ENCODE measurements around the gene CATSPERB.
"Not testable (repeated sequence)": the region's sequence is repeated elsewhere in the genome, so short reads cannot be mapped to it uniquely, and the experiment has no call there.

The CATSPERB gene

DNA sequence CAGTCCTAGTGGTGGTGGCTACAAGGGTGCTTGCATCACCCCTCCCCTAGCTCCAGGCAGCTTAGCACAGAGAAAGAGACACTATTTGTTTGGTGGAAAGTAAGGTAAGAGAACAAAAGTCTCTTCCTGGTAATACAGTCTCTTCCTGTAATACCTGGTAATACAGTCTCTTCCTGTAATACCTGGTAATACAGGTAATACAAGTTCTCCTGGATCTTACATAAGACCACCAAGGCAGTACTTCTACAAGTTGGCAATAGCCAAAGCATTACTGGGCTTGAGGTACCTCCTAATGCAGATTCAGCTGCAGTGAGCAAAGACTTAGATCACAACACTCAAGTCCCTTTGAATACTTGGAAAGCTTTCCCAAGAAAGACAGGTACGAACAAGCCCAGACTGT, 77.0 kb downstream of the CATSPERB start:
- DNase-seq, result no peak

DNA sequence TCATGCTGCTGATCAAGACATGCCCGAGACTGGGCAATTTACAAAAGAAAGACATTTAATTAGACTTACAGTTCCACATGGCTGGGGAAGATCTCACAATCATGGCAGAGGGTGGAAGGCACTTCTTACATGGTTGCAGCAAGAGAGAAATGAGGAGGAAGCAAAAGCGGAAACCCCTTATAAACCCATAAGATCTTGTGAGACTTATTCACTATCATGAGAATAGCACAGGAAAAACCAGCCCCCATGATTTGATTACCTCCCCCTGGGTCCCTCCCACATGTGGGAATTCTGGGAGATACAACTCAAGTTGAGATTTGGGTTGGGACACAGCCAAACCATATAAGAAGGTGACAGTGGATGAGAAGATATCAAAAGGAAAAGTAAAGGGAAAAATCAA, 78.4 kb downstream of the CATSPERB start:
- no peak for DNase-seq

DNA sequence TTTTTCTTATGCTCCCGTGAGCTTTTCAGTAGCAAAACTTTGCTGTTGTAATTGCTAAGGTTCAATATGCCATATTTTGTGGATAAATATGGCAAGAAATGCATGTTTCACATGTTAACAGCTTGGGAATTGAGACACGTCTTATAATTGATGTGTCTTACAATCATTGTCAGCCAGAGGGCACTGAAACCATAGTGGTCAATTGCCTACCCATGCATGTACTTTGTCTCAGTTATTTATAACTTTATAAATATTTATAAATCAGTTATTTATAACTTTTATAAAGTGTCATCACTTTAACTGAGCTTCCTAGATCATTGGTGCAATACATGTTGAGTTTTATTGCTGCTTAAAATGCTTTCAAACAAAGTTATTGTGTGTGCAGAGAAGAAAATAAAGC, 82.0 kb downstream of the CATSPERB start:
- no peak for DNase-seq

DNA sequence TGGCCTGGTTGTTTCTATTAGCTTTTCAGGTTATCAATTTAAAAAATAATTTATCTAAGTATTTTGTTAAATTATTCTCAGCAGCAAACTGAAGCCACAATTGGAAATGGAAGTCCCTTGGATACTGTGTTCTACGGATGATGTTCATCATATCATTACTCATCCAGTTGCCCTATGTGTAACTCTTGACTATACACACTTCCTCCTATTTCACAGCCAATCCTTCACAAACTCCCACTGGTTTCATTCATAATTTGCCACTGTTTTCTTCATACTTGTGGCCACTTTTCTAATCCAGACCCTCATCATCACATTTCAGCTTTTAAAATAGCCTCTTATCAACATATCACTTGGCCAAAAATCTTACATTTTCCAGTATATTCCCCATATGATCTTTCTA, 84.0 kb downstream of the CATSPERB start:
- DNase-seq, result no peak

DNA sequence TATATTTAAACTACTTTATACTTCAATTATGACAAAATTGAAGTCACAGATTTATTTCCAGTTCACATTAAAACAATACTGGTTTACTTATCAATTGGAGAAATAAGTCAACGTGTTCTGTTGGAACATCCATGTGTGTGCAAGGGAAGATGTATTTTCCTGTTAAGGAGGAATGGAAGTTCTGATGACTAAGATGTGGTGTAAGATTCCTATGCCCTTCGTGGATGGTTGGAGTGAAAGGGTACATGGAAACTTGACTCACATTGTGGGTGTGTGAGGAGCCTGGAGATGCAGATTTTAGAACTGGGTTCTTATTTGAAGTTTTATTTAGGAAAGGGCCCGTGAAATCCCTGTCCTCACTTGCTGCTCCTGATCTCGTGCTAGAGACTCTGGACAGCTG, 95.3 kb downstream of the CATSPERB start:
- no peak for DNase-seq

DNA sequence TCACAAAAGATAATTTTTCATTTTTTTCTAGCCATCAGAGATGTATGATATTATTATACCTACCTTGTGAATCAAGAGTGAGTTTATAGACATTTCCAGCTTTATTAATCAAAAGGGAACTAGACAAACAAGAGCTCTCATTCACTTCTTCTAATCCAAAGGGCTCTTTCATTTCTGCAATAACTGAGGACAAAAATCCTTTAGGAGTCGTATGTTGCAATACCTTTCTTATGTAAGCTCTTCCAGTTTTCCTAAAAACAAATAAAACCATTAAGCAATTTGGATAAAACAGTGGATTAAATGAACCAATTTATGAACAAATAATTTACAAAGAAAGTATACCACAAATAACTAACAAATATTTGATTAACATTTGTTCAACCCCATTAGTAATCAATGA, 107.1 kb downstream of the CATSPERB start:
- no peak for DNase-seq

DNA sequence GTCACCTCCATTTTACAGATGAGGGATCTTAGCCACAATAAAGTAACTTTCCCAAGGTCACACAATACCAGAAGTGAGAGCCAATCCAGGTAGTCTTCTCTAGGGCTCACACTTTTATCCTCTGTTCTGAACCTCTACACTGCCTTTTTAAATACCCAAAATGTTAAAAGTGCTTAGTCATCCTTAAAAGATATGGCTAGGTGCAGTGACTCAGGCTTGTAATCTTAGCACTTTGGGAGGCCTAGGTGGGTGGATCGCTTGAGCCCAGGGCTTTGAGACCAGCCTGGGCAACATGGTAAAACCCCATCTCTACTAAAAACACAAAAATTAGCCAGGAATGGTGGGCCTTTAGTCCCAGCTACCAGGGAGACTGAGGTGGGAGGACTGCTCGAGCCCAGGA, 117.7 kb downstream of the CATSPERB start:
- no peak for DNase-seq

DNA sequence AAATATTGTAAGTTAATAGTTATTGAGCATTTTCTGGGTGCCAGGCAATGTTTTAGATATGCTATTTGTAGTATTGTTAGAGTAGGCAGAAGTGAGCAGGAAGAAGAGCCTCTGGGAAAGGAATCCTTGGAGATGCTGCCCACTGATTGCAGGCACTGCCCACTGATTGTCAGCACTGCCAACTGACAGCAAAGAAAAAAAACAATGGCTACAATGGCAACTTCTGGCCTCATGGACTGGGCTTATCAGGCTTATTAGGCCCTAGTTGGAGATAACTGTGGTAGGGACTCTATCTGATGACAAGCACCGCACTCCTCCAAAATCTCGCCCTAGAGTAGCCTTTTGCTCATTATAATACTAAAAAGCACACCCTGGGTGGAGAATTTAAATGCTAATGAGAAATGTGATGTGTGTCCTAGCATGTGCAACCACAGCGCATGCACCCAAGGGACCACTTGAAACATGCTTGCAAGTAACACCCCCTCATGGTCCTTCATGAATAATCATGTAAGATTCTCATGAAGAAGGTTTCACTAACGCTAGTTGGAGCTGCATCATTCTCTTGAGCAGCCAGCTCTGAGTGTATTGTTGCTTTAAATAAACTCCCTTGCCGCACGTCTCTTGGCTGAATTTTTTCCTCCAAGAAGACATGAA, 118.3 kb downstream of the CATSPERB start:
- DNase-seq, result no peak

DNA sequence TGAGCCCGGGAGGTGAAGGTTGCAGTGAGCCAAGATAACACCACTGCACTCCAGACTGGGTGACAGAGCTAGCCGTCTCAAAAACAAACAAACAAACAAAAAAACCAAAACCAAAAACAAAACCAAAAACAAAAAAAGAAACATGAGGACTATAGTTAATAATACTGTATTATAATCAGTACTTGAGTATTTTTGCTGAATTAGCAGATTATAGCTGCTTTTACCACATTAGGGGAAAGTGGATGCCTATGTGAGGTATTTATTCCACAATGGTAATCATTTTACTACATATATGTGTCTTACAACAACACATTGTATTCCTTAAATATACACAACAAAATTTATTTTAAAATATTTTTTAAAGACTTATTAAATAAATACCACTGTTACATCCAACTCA, 120.4 kb downstream of the CATSPERB start:
- DNase-seq, result no peak

DNA sequence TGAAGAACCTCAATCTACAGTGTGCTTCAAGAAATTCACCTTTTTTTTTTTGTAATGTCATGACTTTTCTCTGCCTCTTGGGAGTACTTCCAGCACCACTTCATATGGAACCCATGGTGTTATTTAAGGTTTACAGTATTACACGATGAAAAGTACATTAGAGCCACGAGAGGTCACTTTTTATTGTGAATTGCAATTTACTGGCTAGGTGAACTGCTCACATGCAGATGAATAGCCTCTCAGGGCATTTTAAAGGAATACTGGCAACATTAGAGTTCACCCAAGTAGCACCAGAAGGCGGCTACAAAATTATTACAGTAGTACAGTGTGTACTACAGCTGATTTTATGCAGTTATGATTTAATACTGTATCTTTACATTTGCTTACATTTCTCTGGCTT, 122.7 kb downstream of the CATSPERB start:
- no peak for DNase-seq

DNA sequence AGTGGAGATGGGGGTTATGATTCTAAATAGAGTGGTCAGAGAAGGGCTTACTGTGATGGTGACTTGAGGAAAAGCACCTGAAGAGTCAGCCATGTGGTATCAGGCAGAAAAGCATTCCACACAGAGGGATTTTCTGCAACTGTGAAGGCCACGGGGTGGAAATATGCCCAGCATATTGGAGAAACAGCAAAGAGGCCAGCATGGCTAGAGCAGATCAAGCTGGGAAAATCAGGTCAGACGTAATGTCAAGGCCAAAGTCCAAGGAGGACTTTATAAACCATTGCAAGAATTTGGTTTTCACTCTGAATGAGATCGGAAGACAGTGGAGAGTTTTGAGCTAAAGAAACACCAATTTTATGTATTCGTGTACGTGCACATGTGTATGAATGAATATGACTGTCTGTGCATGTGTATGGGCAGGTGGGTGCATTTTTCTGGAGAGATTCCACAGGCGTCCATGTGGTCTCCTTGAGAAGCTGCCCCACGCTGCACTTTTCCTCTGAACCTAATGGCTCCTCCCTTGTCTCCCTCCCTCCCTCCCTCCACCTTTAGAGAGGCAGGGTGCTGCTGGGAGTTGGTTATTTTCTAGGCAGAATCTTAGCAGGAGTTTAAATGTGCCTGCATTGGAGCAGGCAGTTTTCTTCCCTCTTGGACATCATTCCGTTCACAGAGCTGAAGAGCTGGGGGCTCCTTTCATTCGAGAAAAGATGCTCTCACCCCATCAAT, 124.4 kb downstream of the CATSPERB start:
- no peak for DNase-seq

DNA sequence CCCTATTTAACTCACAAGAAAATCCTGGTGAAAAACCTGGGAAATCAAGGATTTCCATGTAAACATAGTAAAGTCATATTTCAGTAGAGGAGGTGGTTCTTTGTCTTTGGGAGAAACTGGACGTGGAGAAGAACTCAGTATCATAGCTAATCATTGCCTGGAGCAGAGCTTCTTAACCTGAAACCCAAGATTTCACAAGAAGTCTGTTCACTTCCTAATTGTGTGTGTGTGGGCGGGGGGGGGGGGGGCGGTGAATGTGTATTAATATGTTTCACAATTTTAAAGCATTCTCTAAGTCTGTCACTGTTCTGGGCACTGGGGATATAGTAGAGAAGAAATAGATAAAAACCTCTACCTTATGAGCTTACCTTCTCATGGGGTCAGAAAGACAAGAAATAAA, 125.0 kb downstream of the CATSPERB start:
- DNase-seq, result no peak

DNA sequence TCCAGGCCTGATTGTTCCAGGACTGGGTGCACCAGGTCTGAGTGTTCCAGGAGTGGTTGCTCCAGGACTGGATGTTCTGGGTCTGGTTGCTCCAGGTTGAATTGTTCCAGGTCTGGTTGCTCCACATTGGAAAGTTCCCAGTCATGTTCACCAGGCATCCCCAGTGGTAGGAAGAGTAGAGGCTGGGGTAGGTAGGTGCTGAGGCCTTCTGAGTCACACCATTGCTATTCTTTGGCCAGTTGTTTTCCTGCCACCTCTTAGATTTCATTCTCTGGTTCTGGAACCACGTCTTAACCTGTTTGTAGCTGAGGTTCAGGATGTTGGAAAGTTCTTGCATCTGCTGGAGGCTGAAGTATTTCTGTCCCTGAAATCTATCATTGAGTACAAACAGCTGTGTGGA, 127.3 kb downstream of the CATSPERB start:
- not testable (repeated sequence) for DNase-seq

DNA sequence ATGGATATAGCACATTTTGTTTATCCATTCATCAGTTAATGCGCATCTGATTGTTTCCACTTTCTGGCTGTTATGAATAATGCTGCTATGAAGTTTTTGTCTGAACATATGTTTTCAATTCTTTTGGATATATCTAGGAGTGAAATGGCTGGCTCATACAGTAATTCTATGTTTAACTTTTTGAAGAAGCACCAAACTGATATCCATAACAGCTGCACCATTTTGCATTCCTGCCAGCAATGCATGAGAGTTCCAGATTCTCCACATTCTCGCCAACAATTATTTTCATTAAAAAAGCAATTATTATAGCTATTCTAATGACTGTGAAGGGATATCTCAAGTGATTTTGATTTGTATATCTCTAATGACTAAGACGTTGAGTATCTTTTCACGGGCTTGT, 131.9 kb downstream of the CATSPERB start:
- no peak for DNase-seq

DNA sequence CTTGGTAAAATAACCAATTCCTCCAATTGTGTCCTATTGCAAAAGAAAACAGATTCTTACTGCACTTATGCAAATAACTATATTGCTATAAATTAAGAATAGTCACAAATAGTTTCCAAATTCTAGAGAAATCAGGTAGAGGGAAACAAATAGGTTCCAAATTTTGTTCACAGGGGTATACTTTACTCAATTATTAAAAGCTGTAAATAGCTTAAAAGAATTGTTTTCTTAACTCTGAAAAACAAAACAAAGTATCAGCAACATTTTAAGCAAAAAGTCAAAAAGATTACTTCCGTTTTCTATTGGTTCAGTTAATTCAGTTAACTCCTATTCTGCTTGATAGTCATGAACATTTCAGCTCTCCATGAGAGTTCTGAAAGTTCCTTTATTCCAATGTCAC, 136.2 kb downstream of the CATSPERB start:
- no peak for DNase-seq

DNA sequence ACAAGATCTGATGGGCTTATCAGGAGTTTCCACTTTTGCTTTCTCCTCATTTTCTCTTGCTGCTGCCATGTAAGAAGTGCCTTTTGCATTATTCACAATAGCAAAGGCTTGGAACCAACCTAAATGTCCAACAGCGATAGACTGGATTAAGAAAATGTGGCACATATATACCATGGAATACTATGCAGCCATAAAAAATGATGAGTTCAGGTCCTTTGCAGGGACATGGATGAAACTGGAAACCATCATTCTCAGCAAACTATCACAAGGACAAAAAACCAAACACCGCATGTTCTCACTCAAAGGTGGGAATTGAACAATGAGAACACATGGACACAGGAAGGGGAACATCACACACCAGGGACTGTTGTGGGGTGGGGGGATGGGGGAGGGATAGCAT, 137.9 kb downstream of the CATSPERB start:
- not testable (repeated sequence) for DNase-seq

DNA sequence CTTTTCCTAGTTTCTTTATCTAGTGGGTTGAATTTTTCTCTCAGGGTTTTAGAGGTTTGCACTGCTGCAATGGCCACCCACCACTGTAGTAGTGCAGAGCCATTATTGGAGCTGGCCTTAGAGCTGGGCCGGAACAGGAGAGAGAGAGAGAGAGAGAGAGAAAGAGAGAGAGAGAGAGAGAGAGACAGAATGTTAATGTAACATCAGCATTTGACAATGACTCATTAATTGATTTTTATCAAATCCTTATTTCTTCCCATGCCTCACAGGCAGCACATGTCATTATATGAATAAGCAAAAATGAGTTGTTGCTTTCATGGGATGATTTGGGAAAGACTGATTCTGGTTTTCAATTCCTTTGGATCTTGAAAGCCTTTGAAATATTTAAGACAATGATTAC, 145.5 kb downstream of the CATSPERB start:
- DNase-seq, result no peak

DNA sequence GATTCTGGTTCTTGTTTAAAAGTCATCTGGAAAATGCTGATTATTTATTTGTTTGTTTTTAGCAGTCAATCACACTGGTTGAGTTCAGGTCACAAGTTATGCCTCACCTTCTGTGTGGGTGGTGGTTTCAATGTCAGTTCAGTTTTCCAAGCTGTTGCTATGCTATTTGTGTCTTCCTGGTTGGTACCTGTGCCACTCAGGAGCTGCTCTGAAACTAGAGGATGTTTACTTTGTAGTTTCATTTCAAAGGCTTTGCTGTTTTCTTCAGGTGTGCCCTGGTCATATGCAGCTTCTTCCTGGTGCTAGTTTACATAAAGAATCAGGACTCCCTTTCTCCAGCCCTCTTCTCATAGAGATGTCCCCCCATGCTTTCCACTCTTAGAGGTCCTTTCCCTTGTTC, 146.0 kb downstream of the CATSPERB start:
- DNase-seq, result no peak

DNA sequence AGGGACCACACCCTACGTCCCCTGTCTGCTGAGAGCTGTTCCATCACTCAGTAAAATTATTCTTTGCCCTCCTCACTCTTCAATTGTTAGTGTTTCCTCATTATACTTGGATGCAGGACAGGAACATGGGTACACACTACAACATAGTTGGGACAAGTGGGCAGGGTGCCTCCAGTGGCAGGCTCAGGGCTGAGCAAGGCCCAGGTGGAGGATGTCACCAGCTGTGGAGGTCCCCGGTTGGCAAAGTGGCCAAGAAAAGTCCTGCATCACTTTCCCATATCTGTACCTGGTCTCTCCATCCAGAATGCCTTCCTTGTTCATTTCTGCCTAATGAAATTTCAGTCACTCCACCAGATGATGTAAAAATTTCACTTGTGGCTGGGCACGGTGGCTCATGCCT, 149.1 kb downstream of the CATSPERB start:
- DNase-seq, result no peak

DNA sequence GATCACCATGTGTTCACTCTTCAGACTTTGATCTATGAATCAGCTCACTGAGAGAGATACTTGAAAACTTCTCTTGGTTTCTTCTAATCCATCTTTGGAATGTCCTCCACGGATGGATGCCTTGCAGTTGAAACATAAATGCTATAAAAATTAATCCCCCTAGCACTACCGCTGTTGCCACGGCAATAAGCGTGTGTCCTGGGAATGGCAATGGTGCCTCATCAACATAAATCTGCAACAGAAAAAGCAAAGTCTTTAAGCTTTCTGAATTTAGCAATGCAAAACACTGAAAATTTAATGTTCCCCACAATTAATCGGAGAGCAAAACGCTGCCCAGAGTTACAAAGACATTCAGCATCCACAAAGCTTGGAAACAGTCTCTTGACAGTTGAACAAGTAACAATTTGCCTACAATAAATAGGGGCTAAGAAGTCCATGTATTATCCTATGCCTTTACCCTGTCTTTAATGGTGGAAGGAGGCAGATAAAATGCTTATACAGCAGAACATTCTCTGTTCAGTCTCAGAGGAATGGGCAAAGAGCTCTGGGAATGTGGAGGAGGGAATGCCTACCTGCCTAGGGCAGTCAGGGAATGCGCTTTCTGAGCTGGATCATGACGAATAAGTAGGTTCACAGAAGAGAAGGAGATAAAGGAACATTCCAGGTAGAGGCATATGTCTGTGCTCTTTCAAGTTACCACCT, 150.9 kb downstream of the CATSPERB start:
- no peak for DNase-seq

DNA sequence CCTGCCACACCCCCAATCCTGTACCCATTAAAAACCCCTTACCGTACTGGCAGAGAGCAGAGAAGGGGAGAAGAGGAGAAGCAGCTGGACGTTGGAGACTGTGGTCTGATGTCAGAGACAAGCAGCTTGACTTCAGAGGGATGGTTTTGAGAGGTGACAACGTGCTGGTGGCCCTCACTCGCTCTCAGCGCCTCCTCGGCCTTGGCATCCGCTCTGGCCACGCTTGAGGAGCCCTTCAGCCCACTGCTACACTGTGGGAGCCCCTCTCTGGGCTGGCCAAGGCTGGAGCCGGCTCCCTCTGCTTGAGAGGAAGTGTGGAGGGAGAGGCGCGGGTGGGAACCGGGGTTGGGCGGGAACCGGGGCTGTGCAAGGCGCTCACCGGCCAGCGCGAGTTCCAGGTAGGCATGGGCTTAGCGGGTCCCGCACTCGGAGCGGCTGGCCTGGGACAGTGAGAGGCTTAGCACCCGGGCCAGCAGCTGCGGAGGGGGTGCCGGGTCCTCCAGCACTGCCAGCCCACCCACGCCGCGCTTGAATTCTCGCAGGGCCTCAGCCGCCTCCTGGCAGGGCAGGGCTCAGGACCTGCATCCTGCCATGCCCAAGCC, 154.2 kb downstream of the CATSPERB start:
- DNase-seq, result no peak

DNA sequence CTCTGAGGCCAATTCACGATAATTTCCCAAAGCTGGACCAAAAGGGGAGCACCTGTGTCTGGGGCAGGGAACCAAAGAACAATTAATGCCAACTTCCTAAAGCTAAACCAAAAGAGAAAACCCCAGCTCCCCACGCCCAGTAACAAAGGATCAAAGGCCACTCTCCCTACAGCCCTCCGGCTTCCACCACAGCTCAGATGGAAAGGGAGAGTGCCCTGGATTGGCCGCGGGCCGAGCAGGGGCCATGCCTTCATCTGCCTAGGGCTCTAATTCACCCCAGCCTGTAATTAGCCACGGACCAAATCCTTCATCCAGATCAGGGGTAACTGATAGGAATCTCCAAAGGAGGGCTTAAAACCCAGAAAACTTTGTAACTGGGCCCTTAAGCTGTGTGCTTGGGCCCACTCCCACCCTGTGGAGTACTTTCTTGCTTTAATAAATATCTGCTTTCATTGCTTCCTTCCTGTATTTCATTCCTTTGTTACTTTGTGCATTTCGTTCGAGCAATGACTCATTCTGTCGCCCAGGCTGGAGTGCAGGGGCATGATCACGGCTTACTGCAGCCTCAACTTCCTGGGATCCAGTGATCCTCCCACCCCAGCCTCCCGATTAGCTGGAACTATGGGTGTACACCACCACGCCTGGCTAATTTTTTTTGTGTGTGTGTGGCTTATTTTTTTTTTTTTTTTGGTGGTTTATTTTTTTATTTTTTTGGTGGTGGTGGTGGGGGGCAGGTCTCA, 156.2 kb downstream of the CATSPERB start:
- DNase-seq, result no peak
